Measurements from ENCODE around the gene SYNRG. TPM values are rescaled to one million over a fixed set of nuclear protein-coding genes. Genes with fewer than 3 reads are reported as not detected.

SYNRG gene
- total RNA-seq, 1 donor from 2014 or later, result 49.5 TPM

GRCh38 chr17:37532756-37533155 is 76.5 kb downstream of the SYNRG start:
- TF ChIP-seq CTCF (IDR thresholded peaks at IDR 0.05; ENCODE audit: unreplicated experiment), result no peak
- H3K27me3 Mint-ChIP-seq (ENCODE audit: unreplicated experiment), result no peaks in the 10 kb centered on the region
- H3K9me3 Mint-ChIP-seq (ENCODE audit: unreplicated experiment), result no peaks in the 10 kb centered on the region
- peaks cover 28% of the 10 kb centered on the region for H3K36me3 Mint-ChIP-seq (ENCODE audit: low read depth, unreplicated experiment)
- H3K27ac Mint-ChIP-seq (ENCODE audit: unreplicated experiment), result no peak overlapping the region
- H3K4me3 Mint-ChIP-seq (ENCODE audit: unreplicated experiment), result no peak overlapping the region
- no peak for DNase-seq (ENCODE audit: low spot score)
- no peaks in the 10 kb centered on the region for H3K4me1 Mint-ChIP-seq (ENCODE audit: unreplicated experiment)

DNA sequence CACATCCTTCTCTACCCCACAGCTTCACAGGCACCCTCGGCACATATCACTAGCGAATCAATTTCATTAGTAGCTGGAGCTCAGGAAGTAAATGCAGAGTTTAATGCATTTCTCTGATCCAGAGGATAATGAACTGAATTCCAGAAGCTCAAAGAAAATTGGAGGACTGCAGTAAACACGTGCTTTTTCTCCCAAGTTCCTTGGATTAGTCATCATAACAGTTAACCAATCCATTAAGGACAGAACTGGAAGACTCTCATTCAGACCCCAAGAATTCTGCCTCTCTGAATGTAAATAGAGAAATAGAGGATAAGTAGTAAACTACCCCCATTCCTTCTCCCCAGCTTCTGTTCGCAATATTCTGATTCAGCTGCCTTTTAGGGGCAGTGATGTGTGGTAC is 78.8 kb downstream of the SYNRG start:
- DNase-seq (ENCODE audit: low spot score), result no peak
- no peak overlapping the region for H3K27ac Mint-ChIP-seq (ENCODE audit: unreplicated experiment)
- no peaks in the 10 kb centered on the region for H3K4me1 Mint-ChIP-seq (ENCODE audit: unreplicated experiment)

DNA sequence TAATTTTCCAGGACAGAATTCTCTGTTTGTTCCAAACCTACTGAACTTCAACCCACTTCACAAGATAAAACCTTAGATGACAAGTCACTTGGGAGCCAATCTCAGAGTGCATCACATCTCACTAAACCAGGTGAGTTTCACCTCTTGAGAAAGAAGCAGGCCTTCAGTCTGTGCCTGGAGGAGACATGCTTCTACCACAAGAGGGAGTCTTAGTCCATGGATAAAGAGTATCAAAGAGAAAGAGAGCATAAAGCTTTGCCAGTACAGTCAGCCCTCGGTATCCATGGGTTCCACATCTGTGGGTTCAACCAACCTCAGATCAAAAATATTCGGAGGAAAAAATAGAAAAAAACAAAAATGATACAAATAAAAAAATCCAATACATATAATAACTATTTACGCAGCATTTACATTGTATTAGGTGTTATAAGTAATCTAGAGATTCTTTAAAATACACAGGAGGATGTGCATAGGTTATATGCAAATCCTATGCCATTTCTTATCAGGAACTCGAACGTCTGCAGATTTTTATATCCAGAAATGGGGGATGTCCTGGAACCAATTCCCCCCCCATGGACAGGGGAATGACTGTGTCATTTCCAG is 81.9 kb downstream of the SYNRG start:
- no peak overlapping the region for H3K4me3 Mint-ChIP-seq (ENCODE audit: unreplicated experiment)
- no peak overlapping the region for H3K27ac Mint-ChIP-seq (ENCODE audit: unreplicated experiment)
- peak; percentile 44 for TF ChIP-seq CTCF (IDR thresholded peaks at IDR 0.05; ENCODE audit: unreplicated experiment)
- peaks cover 18% of the 10 kb centered on the region for H3K36me3 Mint-ChIP-seq (ENCODE audit: low read depth, unreplicated experiment)
- DNase-seq (ENCODE audit: low spot score), result peak; percentile 24
- H3K27me3 Mint-ChIP-seq (ENCODE audit: unreplicated experiment), result no peaks in the 10 kb centered on the region
- H3K9me3 Mint-ChIP-seq (ENCODE audit: unreplicated experiment), result no peaks in the 10 kb centered on the region
- H3K4me1 Mint-ChIP-seq (ENCODE audit: unreplicated experiment), result peaks cover 8% of the 10 kb centered on the region

More for the DNA sequence above, 78.8 kb downstream of the SYNRG start:
- no peak for TF ChIP-seq CTCF (IDR thresholded peaks at IDR 0.05; ENCODE audit: unreplicated experiment)
- H3K4me3 Mint-ChIP-seq (ENCODE audit: unreplicated experiment), result no peak overlapping the region
- H3K27me3 Mint-ChIP-seq (ENCODE audit: unreplicated experiment), result no peaks in the 10 kb centered on the region
- H3K9me3 Mint-ChIP-seq (ENCODE audit: unreplicated experiment), result no peaks in the 10 kb centered on the region
- peaks cover 10% of the 10 kb centered on the region for H3K36me3 Mint-ChIP-seq (ENCODE audit: low read depth, unreplicated experiment)

- Mint-ChIP-seq H3K36me3 (ENCODE audit: low read depth, unreplicated experiment) (peaks cover 31% of the 10 kb centered on the region), H3K27ac (ENCODE audit: unreplicated experiment) (peak overlapping the region; percentile 33), H3K27me3 (ENCODE audit: unreplicated experiment) (peaks cover 3% of the 10 kb centered on the region), H3K9me3 (ENCODE audit: unreplicated experiment) (no peaks in the 10 kb centered on the region), H3K4me3 (ENCODE audit: unreplicated experiment) (no peak overlapping the region), H3K4me1 (ENCODE audit: unreplicated experiment) (peaks cover 8% of the 10 kb centered on the region)
- no peak for DNase-seq (ENCODE audit: low spot score)
- TF ChIP-seq CTCF (IDR thresholded peaks at IDR 0.05; ENCODE audit: unreplicated experiment), result no peak
These were observed 85.5 kb downstream of the SYNRG start for GRCh38 chr17:37523715-37524219.

GRCh38 chr17:37521821-37522220 is 87.4 kb downstream of the SYNRG start:
- DNase-seq (ENCODE audit: low spot score), result no peak
- Mint-ChIP-seq H3K36me3 (ENCODE audit: low read depth, unreplicated experiment) (peaks cover 43% of the 10 kb centered on the region), H3K9me3 (ENCODE audit: unreplicated experiment) (no peaks in the 10 kb centered on the region), H3K27ac (ENCODE audit: unreplicated experiment) (no peak overlapping the region), H3K4me3 (ENCODE audit: unreplicated experiment) (no peak overlapping the region), H3K4me1 (ENCODE audit: unreplicated experiment) (peaks cover 8% of the 10 kb centered on the region), H3K27me3 (ENCODE audit: unreplicated experiment) (peaks cover 3% of the 10 kb centered on the region)
- no peak for TF ChIP-seq CTCF (IDR thresholded peaks at IDR 0.05; ENCODE audit: unreplicated experiment)
